HepG2 (cell line): ENCODE data around the gene ZNF765. TPM values are rescaled to one million over a fixed set of nuclear protein-coding genes. Genes with fewer than 3 reads are reported as not detected.

ENCODE experiments used
- RBFOX2 ChIP-seq: fragments of 200-400 bp; formaldehyde crosslinking; IDR thresholded peaks from 2 replicates; pipeline ENCODE4 v1.6.1; 2017; ENCODE audit warnings: low read depth, mild to moderate bottlenecking, low read length
- SOX5 ChIP-seq: IDR thresholded peaks from 2 replicates; pipeline ENCODE4 v1.6.1; 2016; ENCODE audit warnings: borderline replicate concordance
- ZNF205 ChIP-seq: IDR thresholded peaks from 2 replicates; pipeline ENCODE4 v1.6.1; 2018; ENCODE audit warnings: missing biosample characterization, missing genetic modification reagents
- ZNF510 ChIP-seq: sonication (generic); formaldehyde crosslinking; IDR thresholded peaks from 2 replicates; pipeline ENCODE4 v1.4.0; 2020; ENCODE audit warnings: low read depth, mild to moderate bottlenecking, missing genetic modification reagents
- ZNF556 ChIP-seq: sonication (generic); formaldehyde crosslinking; IDR thresholded peaks from 2 replicates; pipeline ENCODE4 v1.4.0; 2020; ENCODE audit warnings: mild to moderate bottlenecking, missing genetic modification reagents, borderline replicate concordance
- ZNF776 ChIP-seq: sonication (generic); formaldehyde crosslinking; IDR thresholded peaks from 2 replicates; pipeline ENCODE4 v1.4.0; 2020; ENCODE audit warnings: mild to moderate bottlenecking, missing genetic modification reagents
- polyA plus RNA-seq, 8 experiments: library from polyadenylated mRNA; depleted of rRNA in 3 of 8; stranded (reverse) in 7 of 8; unstranded in 1 of 8; fragments of >200 nt; fragmentation: Illumina TruSeq in 4 of 8; extraction: Trizol in 4 of 8; gene quantifications; 2 replicates each; pipeline versions ENCODE4 v1.2.1 to v1.2.3, GENCODE V29; 2011 to 2016; ENCODE audit warnings: low read depth in 4 of 8, missing spikeins in 1 of 8, mixed read lengths in 1 of 8; ENCODE audit not compliant: insufficient read depth in 1 of 8
- total RNA-seq, 5 experiments: library from RNA; depleted of rRNA; stranded (reverse); fragments of >200 nt; fragmentation: Illumina TruSeq; extraction: Trizol; gene quantifications; 2 replicates each; pipeline ENCODE4 v1.2.3, GENCODE V29; 2016; ENCODE audit warnings: low read depth in 1 of 5
- TF ChIP-seq, protein P1 (sequence below): sonication (generic); formaldehyde crosslinking; IDR thresholded peaks from 2 replicates; pipeline ENCODE4 v1.9.0; 2022; ENCODE audit warnings: missing genetic modification reagents, mild to moderate bottlenecking, borderline replicate concordance
- TF ChIP-seq, protein P2 (sequence below): sonication (generic); formaldehyde crosslinking; IDR thresholded peaks from 2 replicates; pipeline ENCODE4 v1.8.0; 2022; ENCODE audit warnings: missing genetic modification reagents, mild to moderate bottlenecking, moderate library complexity, borderline replicate concordance
- TF ChIP-seq, protein P3 (sequence below), 2 experiments: sonication (generic) in 1 of 2; formaldehyde crosslinking in 1 of 2; IDR thresholded peaks; 2 replicates each; pipeline versions ENCODE4 v1.4.0 to v1.6.1; 2018 to 2020; ENCODE audit warnings: missing genetic modification reagents in 2 of 2, borderline replicate concordance in 1 of 2, low read depth in 1 of 2, mild to moderate bottlenecking in 1 of 2, missing biosample characterization in 1 of 2

ZNF765 gene
- total and polyA plus RNA-seq, 2 of the 13 experiments (the other 11 are each of a cell fraction or from before 2014, with no cell fraction given) = 5.0 to 14.5 TPM

DNA sequence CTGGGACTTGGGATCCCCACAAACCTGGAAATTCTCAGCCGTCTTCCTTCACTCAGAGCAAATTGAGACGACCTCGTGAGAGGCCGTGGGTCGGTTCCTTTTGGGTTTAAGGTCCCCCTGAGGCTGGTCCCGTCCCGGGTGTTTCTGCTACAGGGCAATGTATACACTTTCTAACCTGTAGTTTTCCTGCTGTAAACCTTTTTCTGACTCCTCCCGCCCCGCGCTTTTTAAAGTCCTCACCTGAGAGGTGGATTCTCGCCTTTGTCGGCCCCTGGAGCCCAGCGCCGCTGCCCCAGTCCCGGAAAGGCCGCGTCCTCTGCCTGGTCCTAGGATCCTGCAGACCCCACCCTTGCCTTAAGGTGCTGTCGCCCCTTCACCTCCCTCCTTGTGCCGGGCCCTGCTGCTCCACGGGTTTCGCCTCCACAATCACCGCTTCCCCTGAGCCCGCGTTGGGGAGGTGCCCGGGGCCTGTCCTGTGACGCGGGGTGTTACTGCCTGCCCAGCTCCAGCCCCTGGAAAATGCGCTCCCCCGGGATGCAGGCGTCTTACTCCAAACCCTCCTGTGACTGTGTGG lies 37.2 kb downstream of the ZNF765 start (continued):
- TF ChIP-seq, protein P1, sequence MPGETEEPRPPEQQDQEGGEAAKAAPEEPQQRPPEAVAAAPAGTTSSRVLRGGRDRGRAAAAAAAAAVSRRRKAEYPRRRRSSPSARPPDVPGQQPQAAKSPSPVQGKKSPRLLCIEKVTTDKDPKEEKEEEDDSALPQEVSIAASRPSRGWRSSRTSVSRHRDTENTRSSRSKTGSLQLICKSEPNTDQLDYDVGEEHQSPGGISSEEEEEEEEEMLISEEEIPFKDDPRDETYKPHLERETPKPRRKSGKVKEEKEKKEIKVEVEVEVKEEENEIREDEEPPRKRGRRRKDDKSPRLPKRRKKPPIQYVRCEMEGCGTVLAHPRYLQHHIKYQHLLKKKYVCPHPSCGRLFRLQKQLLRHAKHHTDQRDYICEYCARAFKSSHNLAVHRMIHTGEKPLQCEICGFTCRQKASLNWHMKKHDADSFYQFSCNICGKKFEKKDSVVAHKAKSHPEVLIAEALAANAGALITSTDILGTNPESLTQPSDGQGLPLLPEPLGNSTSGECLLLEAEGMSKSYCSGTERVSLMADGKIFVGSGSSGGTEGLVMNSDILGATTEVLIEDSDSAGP = 0 out of 2 replicates have a peak, but pooled peaks have one; percentile 24
- TF ChIP-seq ZNF556 (no peak), RBFOX2 (peak; percentile 9; the same call in 1 of the 2 replicates), ZNF776 (CRISPR knock-in tag) (0 out of 2 replicates have a peak, but pooled peaks have one; percentile 0), ZNF205 (CRISPR knock-in tag) (no peak), SOX5 (CRISPR knock-in tag) (no peak), ZNF510 (CRISPR knock-in tag) (0 out of 2 replicates have a peak, but pooled peaks have one; percentile 14)
- TF ChIP-seq, protein P2, sequence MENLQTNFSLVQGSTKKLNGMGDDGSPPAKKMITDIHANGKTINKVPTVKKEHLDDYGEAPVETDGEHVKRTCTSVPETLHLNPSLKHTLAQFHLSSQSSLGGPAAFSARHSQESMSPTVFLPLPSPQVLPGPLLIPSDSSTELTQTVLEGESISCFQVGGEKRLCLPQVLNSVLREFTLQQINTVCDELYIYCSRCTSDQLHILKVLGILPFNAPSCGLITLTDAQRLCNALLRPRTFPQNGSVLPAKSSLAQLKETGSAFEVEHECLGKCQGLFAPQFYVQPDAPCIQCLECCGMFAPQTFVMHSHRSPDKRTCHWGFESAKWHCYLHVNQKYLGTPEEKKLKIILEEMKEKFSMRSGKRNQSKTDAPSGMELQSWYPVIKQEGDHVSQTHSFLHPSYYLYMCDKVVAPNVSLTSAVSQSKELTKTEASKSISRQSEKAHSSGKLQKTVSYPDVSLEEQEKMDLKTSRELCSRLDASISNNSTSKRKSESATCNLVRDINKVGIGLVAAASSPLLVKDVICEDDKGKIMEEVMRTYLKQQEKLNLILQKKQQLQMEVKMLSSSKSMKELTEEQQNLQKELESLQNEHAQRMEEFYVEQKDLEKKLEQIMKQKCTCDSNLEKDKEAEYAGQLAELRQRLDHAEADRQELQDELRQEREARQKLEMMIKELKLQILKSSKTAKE = no peak
- TF ChIP-seq, protein P3, sequence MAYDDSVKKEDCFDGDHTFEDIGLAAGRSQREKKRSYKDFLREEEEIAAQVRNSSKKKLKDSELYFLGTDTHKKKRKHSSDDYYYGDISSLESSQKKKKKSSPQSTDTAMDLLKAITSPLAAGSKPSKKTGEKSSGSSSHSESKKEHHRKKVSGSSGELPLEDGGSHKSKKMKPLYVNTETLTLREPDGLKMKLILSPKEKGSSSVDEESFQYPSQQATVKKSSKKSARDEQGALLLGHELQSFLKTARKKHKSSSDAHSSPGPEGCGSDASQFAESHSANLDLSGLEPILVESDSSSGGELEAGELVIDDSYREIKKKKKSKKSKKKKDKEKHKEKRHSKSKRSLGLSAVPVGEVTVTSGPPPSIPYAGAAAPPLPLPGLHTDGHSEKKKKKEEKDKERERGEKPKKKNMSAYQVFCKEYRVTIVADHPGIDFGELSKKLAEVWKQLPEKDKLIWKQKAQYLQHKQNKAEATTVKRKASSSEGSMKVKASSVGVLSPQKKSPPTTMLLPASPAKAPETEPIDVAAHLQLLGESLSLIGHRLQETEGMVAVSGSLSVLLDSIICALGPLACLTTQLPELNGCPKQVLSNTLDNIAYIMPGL (CRISPR knock-in tag; IDR thresholded peaks at IDR 0.05; ENCODE audit: borderline replicate concordance in 1 of 2, low read depth in 1 of 2) = 0 out of 4 replicates have a peak, but pooled peaks of 1 of the 2 experiments have one; percentile 12
